GM19467 (cell line): ENCODE results near the gene FGF8.
"Not testable (repeated sequence)": the region's sequence is repeated elsewhere in the genome, so short reads cannot be mapped to it uniquely, and the experiment has no call there.

Experiments
- ATAC-seq: cut with Tn5 transposase; IDR thresholded peaks from one replicate; pipeline ENCODE4 v1.9.1; 2021; ENCODE audit warnings: mild to moderate bottlenecking, moderate library complexity; ENCODE audit not compliant: unreplicated experiment

Gene FGF8

DNA sequence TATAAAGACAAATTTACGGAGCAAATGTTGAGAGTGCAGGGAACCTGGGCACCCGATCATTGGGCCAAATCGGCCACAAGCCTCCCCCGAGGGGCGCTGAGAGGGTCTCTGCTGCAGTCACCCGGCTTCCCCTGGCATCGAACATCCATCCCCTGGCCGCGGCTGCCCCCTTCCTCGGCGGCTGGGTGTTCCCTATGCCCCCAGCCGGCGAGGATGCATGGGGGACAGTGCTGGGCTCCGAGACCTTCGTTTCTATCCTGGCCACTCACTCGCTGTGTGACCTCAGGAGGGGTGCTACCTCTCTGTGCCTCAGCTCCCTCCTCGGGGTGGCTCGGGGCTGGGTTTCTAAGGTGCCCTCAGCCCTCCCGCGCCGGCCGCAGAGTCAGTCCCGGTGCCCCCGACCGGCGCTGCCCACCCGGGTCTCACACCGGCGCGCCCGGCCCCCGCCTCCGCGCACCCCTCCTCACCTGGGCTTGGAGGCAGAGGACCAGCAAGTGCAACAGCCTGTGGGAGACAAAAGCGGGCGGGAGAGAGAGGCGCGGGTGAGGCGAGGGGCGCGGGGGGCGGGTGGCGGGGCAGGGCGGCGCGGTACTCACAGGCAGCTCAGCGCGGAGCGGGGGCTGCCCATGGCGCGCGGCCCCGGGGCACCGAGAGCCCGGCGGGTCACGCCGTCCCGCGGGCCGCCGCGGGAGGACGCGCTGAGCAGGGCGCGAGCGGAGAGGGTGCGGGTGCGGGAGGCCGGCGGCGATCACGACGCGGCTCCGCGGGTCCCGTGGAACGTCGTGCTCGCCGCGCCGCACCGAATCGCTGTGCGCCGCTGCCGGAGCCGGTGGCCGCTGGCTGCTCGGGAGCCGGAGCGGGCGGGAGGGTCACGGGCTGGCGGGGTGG is at the start of gene FGF8:
Gene FGF8, minus strand, starts transcription at position 842 of the 888 bp plus-strand sequence. Its CDS starts 214 bp downstream, at position 628.
- ATAC-seq, result no peak

DNA sequence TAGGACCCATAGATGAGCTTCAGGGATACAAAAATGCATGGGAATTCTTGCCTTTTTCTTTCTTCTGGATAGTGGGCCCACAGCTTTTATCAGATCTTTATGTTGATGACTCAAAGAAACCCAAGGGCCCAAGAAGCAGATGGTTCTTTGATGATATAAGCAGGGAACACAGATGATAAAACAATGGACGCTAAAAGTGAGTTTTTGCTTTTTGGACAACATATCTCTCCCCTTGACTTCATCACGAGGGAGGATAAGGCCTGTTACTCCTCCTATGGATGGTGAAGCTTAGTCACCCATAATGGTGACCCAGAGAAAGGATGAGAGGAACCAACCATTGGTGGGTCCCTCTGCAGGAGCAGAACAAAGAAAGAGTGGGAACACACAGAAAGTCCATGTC is 48.8 kb upstream of the FGF8 start:
- ATAC-seq, result no peak

DNA sequence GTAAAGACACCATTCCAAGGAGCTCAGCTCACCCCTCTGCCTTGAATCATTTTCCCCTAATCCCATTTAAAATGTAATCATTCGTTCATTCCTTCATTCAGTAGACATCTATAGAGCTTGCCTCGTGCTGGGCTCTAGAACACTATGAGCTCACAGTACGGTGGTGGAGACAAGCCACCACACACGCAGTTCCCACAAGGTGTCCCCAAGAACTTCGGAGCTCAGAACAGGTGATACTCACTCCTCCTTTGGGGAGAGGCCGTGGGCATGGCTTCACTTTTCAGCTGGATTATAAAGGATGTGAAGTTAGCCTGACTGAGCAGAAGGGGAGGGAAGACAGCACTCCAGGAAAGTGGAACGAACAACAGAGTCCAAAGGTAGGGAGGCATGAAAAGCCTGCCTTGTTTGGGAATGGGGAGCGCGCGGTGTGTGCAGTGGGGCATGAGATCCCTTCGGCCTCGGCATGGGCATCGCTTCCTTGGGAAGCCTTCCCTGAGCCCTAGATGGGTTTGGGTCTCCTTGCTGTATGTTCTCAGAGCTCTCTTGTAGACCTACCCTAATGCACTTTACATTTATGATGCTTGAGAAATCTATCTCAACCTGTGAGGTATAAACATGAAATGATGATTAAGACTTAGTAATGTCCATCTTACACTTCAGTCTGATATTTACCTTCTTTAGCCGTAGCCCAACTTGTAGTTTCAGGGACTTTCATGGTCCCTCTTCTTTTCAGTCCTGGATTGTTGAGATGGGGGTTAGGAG is 43.1 kb upstream of the FGF8 start:
- peak; percentile 10 for ATAC-seq

DNA sequence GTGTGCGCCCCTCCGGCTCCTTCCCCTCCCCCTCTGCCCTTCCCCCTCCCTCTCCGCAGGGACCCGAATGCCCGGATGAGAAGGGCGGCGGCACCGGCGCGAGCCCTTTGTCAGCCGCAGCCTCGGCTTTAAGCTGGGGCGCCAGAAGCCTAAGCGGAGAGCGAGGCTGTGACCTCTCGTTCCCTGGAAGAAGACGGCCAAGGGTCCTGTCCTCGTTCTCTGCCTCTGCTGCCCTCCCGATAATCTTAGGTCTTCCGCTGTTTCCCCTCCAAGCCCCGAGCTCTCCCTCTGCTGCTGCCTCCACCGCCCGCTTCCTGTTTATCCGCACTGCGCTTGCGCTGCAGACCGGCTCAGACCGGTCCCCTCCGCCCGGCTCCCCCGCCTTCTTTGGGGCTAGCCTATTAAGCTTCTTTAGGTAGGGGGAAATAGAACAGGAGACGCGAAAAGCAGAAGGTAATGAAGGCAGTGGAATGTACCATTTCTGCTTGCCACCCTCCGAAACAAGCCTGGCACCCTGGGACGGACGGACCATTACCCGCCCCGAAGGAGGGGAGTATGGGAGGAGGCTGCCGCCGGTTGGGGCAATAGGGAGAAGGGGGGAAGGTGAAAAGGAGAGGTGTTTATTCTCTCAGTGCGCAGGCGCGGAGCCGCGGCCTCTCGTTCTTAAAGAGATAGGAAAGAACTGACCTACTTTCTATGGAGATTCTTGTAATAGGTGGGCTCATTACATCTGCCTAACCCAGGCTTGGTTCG is 42.4 kb upstream of the FGF8 start, which contains the start of gene OGA:
Gene OGA, minus strand, starts transcription at position 326 of the 753 bp plus-strand sequence. CDS start 422 bp downstream, outside the sequence.
- ATAC-seq, result peak; percentile 87

- peak; percentile 2 for ATAC-seq
Measured at GRCh38 chr10:101817337-101818118, 41.6 kb upstream of the FGF8 start.

DNA sequence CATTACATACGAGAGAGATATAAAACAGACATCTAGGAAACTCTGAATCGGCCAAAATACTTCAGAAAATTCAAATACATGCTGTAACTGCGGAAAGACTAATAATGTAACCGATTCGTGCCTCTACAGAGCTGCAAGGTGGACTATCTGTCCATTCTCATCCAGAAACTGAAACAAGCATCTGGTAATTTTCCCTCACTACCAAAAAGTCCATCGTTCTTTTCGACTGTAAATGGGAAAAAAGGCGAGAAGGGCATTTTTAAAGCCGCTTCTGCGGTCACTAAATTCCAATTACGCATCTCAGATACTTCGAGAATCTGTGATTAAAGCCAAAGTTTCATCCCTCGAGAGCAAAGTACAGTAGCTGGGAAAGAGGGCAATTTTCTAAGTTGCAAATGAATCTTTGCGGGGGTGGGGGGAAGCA is 41.0 kb upstream of the FGF8 start:
- no peak for ATAC-seq

DNA sequence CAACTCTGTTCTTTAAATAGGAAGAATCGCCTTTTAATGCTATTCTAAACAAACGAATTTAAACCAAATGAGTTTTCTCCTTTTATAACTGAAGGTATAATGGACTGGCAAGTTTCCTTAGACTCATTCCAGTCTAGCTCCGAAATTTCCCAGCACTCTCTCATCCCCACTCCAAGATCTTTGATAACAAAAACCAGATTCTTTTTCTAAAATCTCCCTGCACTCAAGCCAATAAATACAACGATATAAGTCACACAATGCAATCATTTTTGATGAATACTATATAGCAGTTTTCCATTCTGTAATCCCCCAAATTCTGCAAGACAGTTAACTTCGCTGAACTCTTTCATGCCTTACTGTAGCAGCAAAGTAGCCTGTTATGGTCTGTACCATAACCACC is 40.5 kb upstream of the FGF8 start:
- ATAC-seq, result no peak

DNA sequence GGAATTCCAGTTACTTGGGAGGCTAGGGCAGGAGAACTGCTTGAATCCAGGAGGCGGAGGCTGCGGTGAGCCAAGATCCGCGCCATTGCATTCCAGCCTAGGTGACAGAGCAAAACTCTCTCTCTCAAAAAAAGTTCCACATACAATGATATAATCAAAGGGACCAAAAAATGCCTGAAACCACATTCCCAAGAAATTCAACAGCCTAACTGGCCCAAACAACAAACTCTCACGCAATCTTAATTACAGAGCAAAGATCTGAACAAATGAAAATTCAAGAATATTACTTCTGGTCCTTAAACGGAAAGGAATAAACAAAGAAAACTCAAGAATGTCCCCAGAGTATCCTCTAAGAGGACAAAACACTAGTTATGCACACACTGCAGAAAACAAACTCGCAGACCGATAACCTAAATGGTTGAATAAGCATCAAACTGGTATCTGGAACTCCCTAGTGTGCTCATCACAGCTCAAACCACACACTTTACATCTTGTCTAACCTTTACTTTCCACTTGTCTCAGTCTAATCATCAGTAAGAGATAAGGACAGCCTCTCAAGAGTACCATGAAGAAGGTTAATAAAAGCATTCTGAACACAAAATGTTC is 38.7 kb upstream of the FGF8 start:
- no peak for ATAC-seq

- ATAC-seq, result no peak
Measured at GRCh38 chr10:101812606-101813005, 36.7 kb upstream of the FGF8 start.

GRCh38 chr10:101807158-101807557 is 31.2 kb upstream of the FGF8 start:
- ATAC-seq, result no peak

DNA sequence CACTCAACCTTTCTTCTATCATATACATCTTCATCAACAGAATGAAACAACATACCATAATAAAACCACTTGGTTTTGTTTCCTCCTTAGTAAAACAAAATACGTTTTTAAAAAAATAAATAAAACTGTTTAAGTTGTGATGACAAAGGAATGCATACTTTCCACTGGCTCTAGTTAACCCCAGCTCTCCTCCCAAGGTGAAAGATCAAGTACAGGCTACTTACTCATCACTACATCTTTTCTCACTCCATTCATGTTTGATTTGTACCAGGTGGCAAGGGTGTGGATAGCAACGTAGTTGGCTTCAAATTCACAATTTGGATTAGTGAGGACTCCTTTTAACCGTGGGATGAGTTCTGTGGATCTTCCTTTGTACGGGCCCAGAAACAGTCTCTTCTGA is 27.6 kb upstream of the FGF8 start:
- no peak for ATAC-seq

- no peak for ATAC-seq
Measured at GRCh38 chr10:101797403-101798059, 21.6 kb upstream of the FGF8 start.

- no peak for ATAC-seq
Measured at GRCh38 chr10:101793526-101793925, 17.6 kb upstream of the FGF8 start.

DNA sequence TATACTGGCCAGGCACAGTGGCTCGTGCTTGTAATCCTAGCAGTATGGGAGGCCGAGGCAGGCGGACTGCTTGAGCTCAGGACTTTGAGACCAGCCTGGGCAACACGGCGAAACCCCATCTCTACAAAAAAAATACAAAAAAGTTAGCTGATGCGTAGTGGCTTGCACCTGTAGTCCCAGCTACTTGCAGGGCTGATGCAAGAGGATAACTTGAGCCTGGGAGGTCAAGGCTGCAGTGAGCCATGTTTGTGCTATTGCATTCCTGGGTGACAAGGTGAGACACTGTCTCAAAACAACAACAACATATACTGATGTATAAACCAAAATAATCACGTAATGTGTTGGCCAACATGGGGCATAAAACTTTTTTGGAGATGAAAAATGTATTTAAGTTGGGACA is 13.8 kb upstream of the FGF8 start:
- ATAC-seq, result no peak

DNA sequence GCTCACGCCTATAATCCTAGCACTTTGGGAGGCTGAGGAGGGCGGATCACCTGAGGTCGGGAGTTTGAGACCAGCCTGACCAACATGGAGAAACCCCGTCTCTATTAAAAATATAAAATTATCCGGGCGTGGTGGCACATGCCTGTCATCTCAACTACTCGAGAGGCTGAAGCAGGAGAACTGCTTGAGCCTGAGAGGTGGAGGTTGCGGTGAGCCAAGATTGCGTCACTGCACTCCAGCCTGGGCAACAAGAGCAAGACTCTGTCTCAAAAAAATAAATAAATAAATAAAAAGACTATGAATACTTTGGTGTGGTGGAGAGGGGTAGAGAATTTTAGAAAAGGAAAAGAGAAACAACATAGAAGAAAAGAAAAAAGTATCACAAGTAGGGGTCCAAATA is 13.3 kb upstream of the FGF8 start:
- ATAC-seq, result not testable (repeated sequence)

GRCh38 chr10:101785801-101786200 is 9.9 kb upstream of the FGF8 start:
- no peak for ATAC-seq

DNA sequence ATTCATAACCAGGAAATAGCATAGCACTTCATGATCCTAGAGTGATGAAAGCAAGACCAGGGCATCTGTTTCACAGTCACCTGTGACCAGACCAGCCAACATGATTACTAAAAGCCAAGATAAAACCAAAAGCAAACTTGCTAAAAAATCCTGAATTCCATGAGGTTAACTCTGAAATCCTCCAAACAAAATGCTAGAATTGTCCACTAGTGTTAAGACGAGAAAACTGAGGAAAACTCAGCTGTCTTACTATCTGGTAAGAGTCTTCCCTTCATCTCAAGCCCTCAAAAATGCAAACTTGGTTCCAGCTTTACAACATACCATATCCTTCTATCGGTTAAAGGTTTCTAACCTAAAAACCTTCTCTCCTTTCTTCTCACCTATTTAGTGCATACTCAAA is 8.6 kb upstream of the FGF8 start:
- ATAC-seq, result no peak

- no peak for ATAC-seq
Measured at GRCh38 chr10:101783736-101784118, 7.8 kb upstream of the FGF8 start.
